ENCODE results near the gene TRIM72.

The TRIM72 gene

DNA sequence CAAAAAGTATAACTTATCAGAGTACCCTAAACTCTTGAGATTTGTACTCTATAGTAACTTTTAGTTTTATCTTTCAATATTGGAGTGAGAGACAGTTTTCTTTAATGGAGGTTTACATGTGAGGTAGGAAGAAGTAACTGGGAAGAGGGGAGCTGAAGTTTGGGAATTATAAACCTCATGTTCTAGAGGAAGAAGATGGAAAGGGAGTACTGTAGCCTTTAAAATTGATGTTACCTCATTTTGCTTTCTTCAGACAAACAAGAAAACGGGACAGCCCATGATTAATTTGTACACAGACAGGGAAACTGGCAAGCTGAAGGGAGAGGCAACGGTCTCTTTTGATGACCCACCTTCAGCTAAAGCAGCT, 24.5 kb upstream of the TRIM72 start:
- Histone ChIP-seq H3K27me3 (ENCODE audit: insufficient read depth, low read length, poor library complexity, severe bottlenecking) (no peaks in the 10 kb centered on the region), H4K20me1 (ENCODE audit: insufficient read depth, low read length, poor library complexity, severe bottlenecking) (peaks cover 95% of the 10 kb centered on the region), H3K9me3 (ENCODE audit: insufficient read depth, low read depth, low read length) (no peaks in the 10 kb centered on the region), H3K4me1 (ENCODE audit: insufficient read depth, low read length, poor library complexity, severe bottlenecking) (peaks cover 40% of the 10 kb centered on the region), H3K4me2 (ENCODE audit: low read depth, low read length, poor library complexity, severe bottlenecking) (peak overlapping the region; percentile 95), H3K79me2 (ENCODE audit: insufficient read depth, low read length) (peaks cover 98% of the 10 kb centered on the region), H3K9me2 (replicated peaks; ENCODE audit: low read depth, low read length) (no peaks in the 10 kb centered on the region), H3F3A (ENCODE audit: low read depth) (peaks cover 10% of the 10 kb centered on the region; the same call in 1 of the 2 replicates), H2AFZ (ENCODE audit: low read length) (no peak overlapping the region), H3K36me3 (ENCODE audit: insufficient read depth, low read length) (peaks cover 100% of the 10 kb centered on the region), H3K4me3 (ENCODE audit: low read length, poor library complexity, severe bottlenecking) (no peak overlapping the region), H3K9ac (ENCODE audit: low read depth, low read length, poor library complexity, severe bottlenecking) (no peak overlapping the region)
- TF ChIP-seq, protein P1, sequence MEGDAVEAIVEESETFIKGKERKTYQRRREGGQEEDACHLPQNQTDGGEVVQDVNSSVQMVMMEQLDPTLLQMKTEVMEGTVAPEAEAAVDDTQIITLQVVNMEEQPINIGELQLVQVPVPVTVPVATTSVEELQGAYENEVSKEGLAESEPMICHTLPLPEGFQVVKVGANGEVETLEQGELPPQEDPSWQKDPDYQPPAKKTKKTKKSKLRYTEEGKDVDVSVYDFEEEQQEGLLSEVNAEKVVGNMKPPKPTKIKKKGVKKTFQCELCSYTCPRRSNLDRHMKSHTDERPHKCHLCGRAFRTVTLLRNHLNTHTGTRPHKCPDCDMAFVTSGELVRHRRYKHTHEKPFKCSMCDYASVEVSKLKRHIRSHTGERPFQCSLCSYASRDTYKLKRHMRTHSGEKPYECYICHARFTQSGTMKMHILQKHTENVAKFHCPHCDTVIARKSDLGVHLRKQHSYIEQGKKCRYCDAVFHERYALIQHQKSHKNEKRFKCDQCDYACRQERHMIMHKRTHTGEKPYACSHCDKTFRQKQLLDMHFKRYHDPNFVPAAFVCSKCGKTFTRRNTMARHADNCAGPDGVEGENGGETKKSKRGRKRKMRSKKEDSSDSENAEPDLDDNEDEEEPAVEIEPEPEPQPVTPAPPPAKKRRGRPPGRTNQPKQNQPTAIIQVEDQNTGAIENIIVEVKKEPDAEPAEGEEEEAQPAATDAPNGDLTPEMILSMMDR (conservative IDR thresholded peaks at IDR 0.05; ENCODE audit: low read length): no peak
- TF ChIP-seq EZH2phosphoT487 (IDR thresholded peaks at IDR 0.05; ENCODE audit: borderline replicate concordance): no peak

DNA sequence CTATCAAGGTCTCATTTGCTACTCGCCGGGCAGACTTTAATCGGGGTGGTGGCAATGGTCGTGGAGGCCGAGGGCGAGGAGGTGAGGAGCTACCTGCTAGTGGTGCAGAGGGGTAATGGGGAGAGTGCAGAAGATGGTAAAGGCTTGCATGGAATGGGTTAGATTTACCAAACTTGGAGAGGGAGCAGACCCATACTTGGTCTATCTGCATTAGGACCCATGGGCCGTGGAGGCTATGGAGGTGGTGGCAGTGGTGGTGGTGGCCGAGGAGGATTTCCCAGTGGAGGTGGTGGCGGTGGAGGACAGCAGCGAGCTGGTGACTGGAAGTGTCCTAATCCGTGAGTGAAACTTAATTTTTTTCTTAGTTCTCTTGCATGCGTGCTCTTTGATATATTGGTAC, 23.9 kb upstream of the TRIM72 start:
- Histone ChIP-seq H3K9me3 (ENCODE audit: insufficient read depth, low read depth, low read length) (no peaks in the 10 kb centered on the region), H3K4me1 (ENCODE audit: insufficient read depth, low read length, poor library complexity, severe bottlenecking) (peaks cover 35% of the 10 kb centered on the region), H3K9ac (ENCODE audit: low read depth, low read length, poor library complexity, severe bottlenecking) (no peak overlapping the region), H3K4me3 (ENCODE audit: low read length, poor library complexity, severe bottlenecking) (no peak overlapping the region), H3K27me3 (ENCODE audit: insufficient read depth, low read length, poor library complexity, severe bottlenecking) (no peaks in the 10 kb centered on the region), H3K9me2 (replicated peaks; ENCODE audit: low read depth, low read length) (no peaks in the 10 kb centered on the region), H4K20me1 (ENCODE audit: insufficient read depth, low read length, poor library complexity, severe bottlenecking) (peaks cover 95% of the 10 kb centered on the region), H3K79me2 (ENCODE audit: insufficient read depth, low read length) (peaks cover 98% of the 10 kb centered on the region), H3F3A (ENCODE audit: low read depth) (peaks cover 15% of the 10 kb centered on the region), H3K36me3 (ENCODE audit: insufficient read depth, low read length) (peaks cover 100% of the 10 kb centered on the region), H3K4me2 (ENCODE audit: low read depth, low read length, poor library complexity, severe bottlenecking) (peak overlapping the region; percentile 95), H2AFZ (ENCODE audit: low read length) (no peak overlapping the region)
- no peak for TF ChIP-seq EZH2phosphoT487 (IDR thresholded peaks at IDR 0.05; ENCODE audit: borderline replicate concordance)
- TF ChIP-seq, protein P1 (conservative IDR thresholded peaks at IDR 0.05; ENCODE audit: low read length): no peak

DNA sequence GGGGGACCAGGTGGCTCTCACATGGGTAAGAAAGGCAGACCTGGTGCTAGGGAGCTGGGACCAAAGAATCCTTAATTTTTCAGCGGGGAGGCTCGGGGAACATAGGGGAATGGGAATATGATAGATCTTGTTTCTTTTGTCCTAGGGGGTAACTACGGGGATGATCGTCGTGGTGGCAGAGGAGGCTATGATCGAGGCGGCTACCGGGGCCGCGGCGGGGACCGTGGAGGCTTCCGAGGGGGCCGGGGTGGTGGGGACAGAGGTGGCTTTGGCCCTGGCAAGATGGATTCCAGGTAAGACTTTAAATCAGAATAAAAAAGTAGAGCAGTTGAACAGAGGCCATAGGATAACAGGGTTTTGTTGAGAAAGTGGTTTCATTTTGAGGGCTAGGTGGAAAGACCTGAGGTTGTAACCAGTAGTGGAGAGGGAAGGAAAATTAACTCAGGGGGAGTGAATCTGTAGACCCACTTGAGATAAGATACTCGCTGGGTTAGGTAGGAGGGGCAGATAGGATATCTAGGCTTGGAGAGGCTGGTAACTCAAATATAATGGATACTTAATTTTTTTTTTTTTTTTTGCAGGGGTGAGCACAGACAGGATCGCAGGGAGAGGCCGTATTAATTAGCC, 23.0 kb upstream of the TRIM72 start:
- Histone ChIP-seq H3K9ac (ENCODE audit: low read depth, low read length, poor library complexity, severe bottlenecking) (no peak overlapping the region), H3K4me1 (ENCODE audit: insufficient read depth, low read length, poor library complexity, severe bottlenecking) (peaks cover 26% of the 10 kb centered on the region), H3K36me3 (ENCODE audit: insufficient read depth, low read length) (peaks cover 100% of the 10 kb centered on the region), H3K4me2 (ENCODE audit: low read depth, low read length, poor library complexity, severe bottlenecking) (no peak overlapping the region), H3K4me3 (ENCODE audit: low read length, poor library complexity, severe bottlenecking) (no peak overlapping the region), H2AFZ (ENCODE audit: low read length) (no peak overlapping the region), H3F3A (ENCODE audit: low read depth) (peaks cover 17% of the 10 kb centered on the region), H3K9me2 (replicated peaks; ENCODE audit: low read depth, low read length) (no peaks in the 10 kb centered on the region), H3K9me3 (ENCODE audit: insufficient read depth, low read depth, low read length) (no peaks in the 10 kb centered on the region), H3K27me3 (ENCODE audit: insufficient read depth, low read length, poor library complexity, severe bottlenecking) (no peaks in the 10 kb centered on the region), H3K79me2 (ENCODE audit: insufficient read depth, low read length) (peaks cover 98% of the 10 kb centered on the region), H4K20me1 (ENCODE audit: insufficient read depth, low read length, poor library complexity, severe bottlenecking) (peaks cover 95% of the 10 kb centered on the region)
- TF ChIP-seq, protein P1 (conservative IDR thresholded peaks at IDR 0.05; ENCODE audit: low read length): no peak
- TF ChIP-seq EZH2phosphoT487 (IDR thresholded peaks at IDR 0.05; ENCODE audit: borderline replicate concordance): no peak
